Endothelial cell of umbilical vein (primary cell): Measurements from ENCODE around the gene AKAP13. TPM values are rescaled to one million over a fixed set of nuclear protein-coding genes. Genes with fewer than 3 reads are reported as not detected.

ENCODE experiments used
- BruUV-seq: library from RNA; stranded (reverse); fragments of 400-500 nt; replicated peaks from 2 replicates; lab custom pipeline; 2021; lab: Mats Ljungman, UMichigan
- CTCF ChIA-PET: fragments of 300-600, 350-600 bp; sonication (Branson Sonifier 250); formaldehyde crosslinking; loops from one replicate; lab custom pipeline; 2021; ENCODE audit warnings: antibody characterized with exemption, inconsistent platforms; lab: Charles Lee
- POLR2A ChIA-PET: fragments of 300-600, 350-600 bp; sonication (Branson Sonifier 250); formaldehyde crosslinking; loops from one replicate; lab custom pipeline; 2021; ENCODE audit warnings: antibody characterized with exemption, inconsistent platforms; lab: Charles Lee
- DNase-seq: peaks from one replicate; pipeline ENCODE4 v3.0.0-alpha.2; 2011; ENCODE audit warnings: low read depth, low spot score
- FAIRE-seq: peaks from 2 replicates; lab custom pipeline; 2011; peaks lifted over from hg19 to GRCh38; lab: Jason Lieb, UNC
- H2AFZ ChIP-seq: 2 replicates; pipeline ENCODE4 v1.6.0; 2012; ENCODE audit warnings: low read depth, low read length, control low read depth, inconsistent platforms
- H3K27ac ChIP-seq: 2 replicates; pipeline ENCODE4 v1.5.1; 2011; ENCODE audit warnings: low read depth, mild to moderate bottlenecking, control low read depth, low read length, moderate library complexity; ENCODE audit not compliant: insufficient read depth
- H3K27me3 ChIP-seq, 2 experiments: 2 replicates each; pipeline versions ENCODE4 v1.6.0 to v1.6.1; 2011; ENCODE audit warnings: low read length in 2 of 2, mixed read lengths in 1 of 2; ENCODE audit not compliant: control insufficient read depth in 2 of 2, insufficient read depth in 2 of 2
- H3K36me3 ChIP-seq, 2 experiments: 2 replicates in 1 of 2; 3 replicates in 1 of 2; pipeline ENCODE4 v1.5.1; 2011; ENCODE audit warnings: low read length in 2 of 2, mild to moderate bottlenecking in 1 of 2, moderate library complexity in 1 of 2; ENCODE audit not compliant: control insufficient read depth in 2 of 2, insufficient read depth in 2 of 2; ENCODE audit errors: extremely low read depth in 1 of 2
- H3K4me1 ChIP-seq: 3 replicates; pipeline ENCODE4 v1.5.1; 2011; ENCODE audit warnings: mild to moderate bottlenecking, low read length; ENCODE audit not compliant: control insufficient read depth, insufficient read depth; ENCODE audit errors: extremely low read depth
- H3K4me2 ChIP-seq: 2 replicates; pipeline ENCODE4 v1.6.1; 2011; ENCODE audit warnings: low read length, control low read depth, mixed read lengths; ENCODE audit not compliant: insufficient read depth
- H3K4me3 ChIP-seq, 3 experiments: fragments of 200-600 bp in 1 of 3; sonication (generic), shearing (Covaris generic) in 1 of 3; replicated peaks in 1 of 3; 2 replicates each; pipeline ENCODE4 v1.5.1; 2011 to 2016; ENCODE audit warnings: control low read depth in 3 of 3, low read length in 3 of 3, mild to moderate bottlenecking in 2 of 3, inconsistent platforms in 1 of 3, low read depth in 1 of 3, moderate library complexity in 1 of 3; ENCODE audit not compliant: insufficient read depth in 1 of 3
- H3K79me2 ChIP-seq: 2 replicates; pipeline ENCODE4 v1.6.0; 2012; ENCODE audit warnings: low read length, inconsistent platforms; ENCODE audit not compliant: control insufficient read depth, insufficient read depth
- H3K9ac ChIP-seq: replicated peaks from 2 replicates; pipeline ENCODE3; 2011; ENCODE audit warnings: low read length, control low read depth; ENCODE audit not compliant: insufficient read depth; ENCODE audit errors: extremely low read depth
- H3K9me1 ChIP-seq: replicated peaks from 3 replicates; pipeline ENCODE4 v1.6.0; 2011; ENCODE audit warnings: mild to moderate bottlenecking, low read length; ENCODE audit not compliant: control insufficient read depth, insufficient read depth; ENCODE audit errors: extremely low read depth
- H3K9me3 ChIP-seq: replicated peaks from 2 replicates; pipeline ENCODE4 v1.5.1; 2012; ENCODE audit warnings: low read length, inconsistent platforms; ENCODE audit not compliant: control insufficient read depth, insufficient read depth
- H4K20me1 ChIP-seq: replicated peaks from 2 replicates; pipeline ENCODE3; 2011; ENCODE audit warnings: mild to moderate bottlenecking, low read length; ENCODE audit not compliant: control insufficient read depth, insufficient read depth; ENCODE audit errors: extremely low read depth
- EZH2 ChIP-seq: IDR thresholded peaks from 2 replicates; pipeline ENCODE4 v1.6.1; 2012; ENCODE audit warnings: borderline replicate concordance, low read depth, mild to moderate bottlenecking, moderate library complexity, low read length, inconsistent platforms; ENCODE audit not compliant: severe bottlenecking
- FOS ChIP-seq: IDR thresholded peaks from 2 replicates; pipeline ENCODE4 v1.6.1; 2011; ENCODE audit warnings: mild to moderate bottlenecking, low read length, moderate library complexity, borderline replicate concordance; ENCODE audit not compliant: insufficient read depth
- GATA2 ChIP-seq: IDR thresholded peaks from 2 replicates; pipeline ENCODE4 v1.7.0; 2011; ENCODE audit warnings: low read depth, mild to moderate bottlenecking, moderate library complexity, mixed read lengths, low read length; ENCODE audit not compliant: insufficient read length, insufficient read depth
- JUN ChIP-seq: IDR thresholded peaks from 2 replicates; pipeline ENCODE4 v1.6.1; 2011; ENCODE audit warnings: borderline replicate concordance, low read depth; ENCODE audit not compliant: insufficient read length, insufficient read depth
- MYC ChIP-seq: IDR thresholded peaks from one replicate; pipeline ENCODE4 v1.6.1; 2011; ENCODE audit warnings: mild to moderate bottlenecking, low read depth, low read length
- POLR2A ChIP-seq: IDR thresholded peaks from 2 replicates; pipeline ENCODE4 v1.6.1; 2012; ENCODE audit warnings: low read depth, mild to moderate bottlenecking, control low read depth, low read length
- POLR2AphosphoS5 ChIP-seq: IDR thresholded peaks from 2 replicates; pipeline ENCODE4 v1.6.1; 2012; ENCODE audit warnings: low read depth, mild to moderate bottlenecking, control low read depth, low read length, moderate library complexity; ENCODE audit not compliant: insufficient read depth
- dilution Hi-C: fragments of 300-500 bp; cut with MboI; formaldehyde crosslinking; loops from one replicate; pipeline ENCODE4 v1.15.0; 2019; ENCODE audit warnings: low sequenced_read_pairs; ENCODE audit not compliant: extremely low pct_ligation_motif_present
- intact Hi-C: fragments of 100-400 bp; cut with micrococcal nuclease; formaldehyde crosslinking; loops from one replicate; pipeline ENCODE4 v1.10.0; 2022
- polyA plus RNA-seq, 4 experiments: library from polyadenylated mRNA; depleted of rRNA in 3 of 4; stranded (reverse) in 3 of 4; unstranded in 1 of 4; fragments of >200 nt; gene quantifications; 2 replicates each; pipeline versions ENCODE4 v1.2.1 to v1.2.3, GENCODE V29; 2011 to 2012; ENCODE audit warnings: missing spikeins in 1 of 4
- total RNA-seq: library from RNA; stranded (reverse); gene quantifications from 2 replicates; pipeline ENCODE4 v1.2.3, GENCODE V29; 2021
- TF ChIP-seq, protein P1 (sequence below): IDR thresholded peaks from 2 replicates; pipeline ENCODE4 v1.6.1; 2011; ENCODE audit not compliant: insufficient read depth, insufficient read length
- TF ChIP-seq, protein P2 (sequence below), 2 donors: IDR thresholded peaks; 1 replicate in 1 of 2; 2 replicates in 1 of 2; pipeline ENCODE4 v1.5.1; 2011; ENCODE audit warnings: low read length in 2 of 2, mild to moderate bottlenecking in 2 of 2, moderate library complexity in 2 of 2, control low read depth in 1 of 2, inconsistent platforms in 1 of 2, low read depth in 1 of 2; ENCODE audit not compliant: insufficient read depth in 1 of 2; ENCODE audit errors: extremely low read depth in 1 of 2

AKAP13 gene
- total and polyA plus RNA-seq, 2 donors (not counting 3 experiments of a cell fraction or from before 2014, with no cell fraction given): 22.8 to 87.8 TPM

- Histone ChIP-seq H3K4me2 (no peak overlapping the region), H3K27me3 (no peaks in the 10 kb centered on the region), H2AFZ (no peak overlapping the region), H3K79me2 (no peaks in the 10 kb centered on the region), H3K9me3 (no peaks in the 10 kb centered on the region), H3K27ac (no peak overlapping the region), H3K4me1 (peaks cover 4% of the 10 kb centered on the region), H3K36me3 (no peaks in the 10 kb centered on the region), H3K4me3 (no peak overlapping the region), H3K9me1 (no peaks in the 10 kb centered on the region), H4K20me1 (no peaks in the 10 kb centered on the region), H3K9ac (no peak overlapping the region)
- FAIRE-seq: no peak
- DNase-seq: no peak
- BruUV-seq: no TSS peak
- TF ChIP-seq, protein P1, sequence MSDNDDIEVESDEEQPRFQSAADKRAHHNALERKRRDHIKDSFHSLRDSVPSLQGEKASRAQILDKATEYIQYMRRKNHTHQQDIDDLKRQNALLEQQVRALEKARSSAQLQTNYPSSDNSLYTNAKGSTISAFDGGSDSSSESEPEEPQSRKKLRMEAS: no peak
- no peak for TF ChIP-seq EZH2
- TF ChIP-seq, protein P2, sequence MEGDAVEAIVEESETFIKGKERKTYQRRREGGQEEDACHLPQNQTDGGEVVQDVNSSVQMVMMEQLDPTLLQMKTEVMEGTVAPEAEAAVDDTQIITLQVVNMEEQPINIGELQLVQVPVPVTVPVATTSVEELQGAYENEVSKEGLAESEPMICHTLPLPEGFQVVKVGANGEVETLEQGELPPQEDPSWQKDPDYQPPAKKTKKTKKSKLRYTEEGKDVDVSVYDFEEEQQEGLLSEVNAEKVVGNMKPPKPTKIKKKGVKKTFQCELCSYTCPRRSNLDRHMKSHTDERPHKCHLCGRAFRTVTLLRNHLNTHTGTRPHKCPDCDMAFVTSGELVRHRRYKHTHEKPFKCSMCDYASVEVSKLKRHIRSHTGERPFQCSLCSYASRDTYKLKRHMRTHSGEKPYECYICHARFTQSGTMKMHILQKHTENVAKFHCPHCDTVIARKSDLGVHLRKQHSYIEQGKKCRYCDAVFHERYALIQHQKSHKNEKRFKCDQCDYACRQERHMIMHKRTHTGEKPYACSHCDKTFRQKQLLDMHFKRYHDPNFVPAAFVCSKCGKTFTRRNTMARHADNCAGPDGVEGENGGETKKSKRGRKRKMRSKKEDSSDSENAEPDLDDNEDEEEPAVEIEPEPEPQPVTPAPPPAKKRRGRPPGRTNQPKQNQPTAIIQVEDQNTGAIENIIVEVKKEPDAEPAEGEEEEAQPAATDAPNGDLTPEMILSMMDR (IDR thresholded peaks at IDR 0.05; ENCODE audit: extremely low read depth in 1 of 2, insufficient read depth in 1 of 2, low read depth in 1 of 2, low read length in 2 of 2): no peak
- no peak for TF ChIP-seq GATA2
- TF ChIP-seq POLR2AphosphoS5: no peak
- no peak for TF ChIP-seq FOS
- no peak for TF ChIP-seq MYC
- no peak for TF ChIP-seq POLR2A
- TF ChIP-seq JUN: no peak
- CTCF ChIA-PET: interaction anchor here (1.3 kb wide), 1 partner anchor 55 kb away, joined by 3 read pairs; no protein-coding TSS in a partner anchor
- POLR2A ChIA-PET: no interaction called here
- intact Hi-C loops (no loop called here), dilution Hi-C loops (no loop called here)
Measured at GRCh38 chr15:85351965-85352364, 28.4 kb upstream of the AKAP13 start.
